Loucy (cell line): Measurements from ENCODE around the gene RRAS.

Experiments used
- H2AFZ ChIP-seq: fragments of 200-600 bp; sonication (generic); 2 replicates; pipeline ENCODE4 v1.6.0; 2016; ENCODE audit warnings: antibody characterized with exemption, mild to moderate bottlenecking, low read length, moderate library complexity
- H3F3A ChIP-seq: fragments of 200-600 bp; 2 replicates; pipeline ENCODE4 v1.6.0; 2016; ENCODE audit warnings: antibody characterized with exemption, low read depth, mild to moderate bottlenecking
- H3K27me3 ChIP-seq: fragments of 200-600 bp; sonication (generic); 2 replicates; pipeline ENCODE4 v1.6.1; 2014; ENCODE audit warnings: low read length, mild to moderate bottlenecking; ENCODE audit not compliant: insufficient read depth, poor library complexity, severe bottlenecking
- H3K36me3 ChIP-seq: fragments of 200-600 bp; sonication (generic); 2 replicates; pipeline ENCODE4 v1.6.1; 2016; ENCODE audit warnings: low read length; ENCODE audit not compliant: insufficient read depth
- H3K4me1 ChIP-seq: fragments of 200-600 bp; sonication (generic); 2 replicates; pipeline ENCODE4 v1.5.1; 2014; ENCODE audit warnings: low read length, mild to moderate bottlenecking; ENCODE audit not compliant: insufficient read depth, poor library complexity, severe bottlenecking
- H3K4me2 ChIP-seq: fragments of 200-600 bp; sonication (generic); 2 replicates; pipeline ENCODE4 v1.6.0; 2014; ENCODE audit warnings: antibody characterized with exemption, low read length, low read depth, mild to moderate bottlenecking; ENCODE audit not compliant: poor library complexity, severe bottlenecking
- H3K4me3 ChIP-seq: fragments of 200-600 bp; sonication (generic); 2 replicates; pipeline ENCODE4 v1.5.1; 2014; ENCODE audit warnings: low read length, mild to moderate bottlenecking, mixed read lengths; ENCODE audit not compliant: poor library complexity, severe bottlenecking
- H3K79me2 ChIP-seq: fragments of 200-600 bp; sonication (generic); 2 replicates; pipeline ENCODE4 v1.6.1; 2014; ENCODE audit warnings: low read length; ENCODE audit not compliant: insufficient read depth
- H3K9ac ChIP-seq: fragments of 200-600 bp; sonication (generic); 2 replicates; pipeline ENCODE4 v1.6.0; 2014; ENCODE audit warnings: mild to moderate bottlenecking, low read depth, low read length, moderate library complexity; ENCODE audit not compliant: poor library complexity, severe bottlenecking
- H3K9me2 ChIP-seq: fragments of 200-600 bp; sonication (generic); replicated peaks from 2 replicates; pipeline ENCODE4 v1.6.1; 2016; ENCODE audit warnings: low read depth, low read length, mixed read lengths
- H3K9me3 ChIP-seq: fragments of 200-600 bp; sonication (generic); 2 replicates; pipeline ENCODE4 v1.6.1; 2014; ENCODE audit warnings: mild to moderate bottlenecking, antibody characterized with exemption, low read length, low read depth; ENCODE audit not compliant: insufficient read depth
- H4K20me1 ChIP-seq: fragments of 200-600 bp; sonication (generic); 2 replicates; pipeline ENCODE4 v1.6.0; 2014; ENCODE audit warnings: antibody characterized with exemption, low read length, mild to moderate bottlenecking; ENCODE audit not compliant: insufficient read depth, poor library complexity, severe bottlenecking
- EZH2phosphoT487 ChIP-seq: fragments of 200-600 bp; IDR thresholded peaks from 2 replicates; pipeline ENCODE4 v1.6.1; 2018; ENCODE audit warnings: antibody characterized with exemption, mild to moderate bottlenecking, moderate library complexity, borderline replicate concordance
- TF ChIP-seq, protein P1 (sequence below): fragments of 200-600 bp; sonication (generic); conservative IDR thresholded peaks from 2 replicates; pipeline ENCODE4 v1.5.1; 2014; ENCODE audit warnings: mild to moderate bottlenecking, antibody characterized with exemption, low read length

The RRAS gene

GRCh38 chr19:49652551-49653465, 12.9 kb upstream of the RRAS start:
- Histone ChIP-seq H2AFZ (no peak overlapping the region), H3K36me3 (peaks cover 44% of the 10 kb centered on the region; the same call in 1 of the 2 replicates), H3K9ac (no peak overlapping the region), H3K4me1 (no peaks in the 10 kb centered on the region), H3K27me3 (no peaks in the 10 kb centered on the region), H3K79me2 (no peaks in the 10 kb centered on the region), H3K9me3 (no peaks in the 10 kb centered on the region), H3F3A (no peaks in the 10 kb centered on the region), H4K20me1 (no peaks in the 10 kb centered on the region), H3K4me2 (no peak overlapping the region), H3K4me3 (no peak overlapping the region), H3K9me2 (no peaks in the 10 kb centered on the region)
- TF ChIP-seq EZH2phosphoT487, result no peak
- TF ChIP-seq, protein P1, sequence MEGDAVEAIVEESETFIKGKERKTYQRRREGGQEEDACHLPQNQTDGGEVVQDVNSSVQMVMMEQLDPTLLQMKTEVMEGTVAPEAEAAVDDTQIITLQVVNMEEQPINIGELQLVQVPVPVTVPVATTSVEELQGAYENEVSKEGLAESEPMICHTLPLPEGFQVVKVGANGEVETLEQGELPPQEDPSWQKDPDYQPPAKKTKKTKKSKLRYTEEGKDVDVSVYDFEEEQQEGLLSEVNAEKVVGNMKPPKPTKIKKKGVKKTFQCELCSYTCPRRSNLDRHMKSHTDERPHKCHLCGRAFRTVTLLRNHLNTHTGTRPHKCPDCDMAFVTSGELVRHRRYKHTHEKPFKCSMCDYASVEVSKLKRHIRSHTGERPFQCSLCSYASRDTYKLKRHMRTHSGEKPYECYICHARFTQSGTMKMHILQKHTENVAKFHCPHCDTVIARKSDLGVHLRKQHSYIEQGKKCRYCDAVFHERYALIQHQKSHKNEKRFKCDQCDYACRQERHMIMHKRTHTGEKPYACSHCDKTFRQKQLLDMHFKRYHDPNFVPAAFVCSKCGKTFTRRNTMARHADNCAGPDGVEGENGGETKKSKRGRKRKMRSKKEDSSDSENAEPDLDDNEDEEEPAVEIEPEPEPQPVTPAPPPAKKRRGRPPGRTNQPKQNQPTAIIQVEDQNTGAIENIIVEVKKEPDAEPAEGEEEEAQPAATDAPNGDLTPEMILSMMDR, result no peak

DNA sequence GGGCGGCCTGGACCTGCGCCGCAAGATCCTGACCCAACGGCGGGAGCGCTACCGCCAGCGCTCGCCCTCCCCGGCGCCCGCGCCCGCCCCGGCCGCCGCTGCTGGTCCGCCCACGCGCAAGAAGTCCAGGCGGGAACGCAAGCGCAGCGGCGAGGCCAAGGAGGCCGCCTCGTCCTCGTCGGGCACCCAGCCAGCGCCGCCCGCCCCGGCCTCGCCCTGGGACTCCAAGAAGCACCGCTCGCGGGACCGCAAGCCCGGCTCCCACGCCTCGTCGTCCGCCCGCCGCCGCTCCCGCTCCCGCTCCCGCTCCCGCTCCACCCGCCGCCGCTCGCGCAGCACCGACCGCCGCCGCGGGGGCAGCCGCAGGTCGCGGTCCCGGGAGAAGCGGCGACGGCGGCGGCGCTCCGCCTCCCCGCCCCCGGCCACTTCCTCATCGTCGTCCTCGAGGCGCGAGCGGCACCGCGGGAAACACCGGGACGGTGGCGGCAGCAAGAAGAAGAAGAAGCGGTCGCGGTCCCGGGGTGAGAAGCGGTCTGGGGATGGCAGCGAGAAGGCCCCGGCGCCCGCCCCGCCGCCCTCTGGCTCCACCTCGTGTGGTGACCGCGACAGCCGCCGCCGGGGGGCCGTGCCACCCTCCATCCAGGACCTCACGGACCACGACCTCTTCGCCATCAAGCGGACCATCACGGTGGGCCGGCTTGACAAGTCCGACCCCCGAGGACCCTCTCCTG, 12.0 kb upstream of the RRAS start:
- Histone ChIP-seq H3K9me3 (no peaks in the 10 kb centered on the region), H2AFZ (no peak overlapping the region), H3K27me3 (no peaks in the 10 kb centered on the region), H3K79me2 (no peaks in the 10 kb centered on the region), H4K20me1 (no peaks in the 10 kb centered on the region), H3K4me1 (no peaks in the 10 kb centered on the region), H3K9me2 (no peaks in the 10 kb centered on the region), H3K36me3 (peaks cover 41% of the 10 kb centered on the region; the same call in 1 of the 2 replicates), H3K4me2 (no peak overlapping the region), H3K9ac (no peak overlapping the region), H3F3A (no peaks in the 10 kb centered on the region), H3K4me3 (no peak overlapping the region)
- TF ChIP-seq EZH2phosphoT487, result no peak
- TF ChIP-seq, protein P1, result no peak

GRCh38 chr19:49651029-49651819, 11.3 kb upstream of the RRAS start:
- Histone ChIP-seq H3K9me2 (no peaks in the 10 kb centered on the region), H3K36me3 (peaks cover 39% of the 10 kb centered on the region; the same call in 1 of the 2 replicates), H3K9ac (no peak overlapping the region), H4K20me1 (no peaks in the 10 kb centered on the region), H3K27me3 (no peaks in the 10 kb centered on the region), H3K4me2 (no peak overlapping the region), H3K4me3 (no peak overlapping the region), H3K4me1 (no peaks in the 10 kb centered on the region), H3K79me2 (peaks cover 1% of the 10 kb centered on the region; the same call in 1 of the 2 replicates), H2AFZ (no peak overlapping the region), H3K9me3 (no peaks in the 10 kb centered on the region), H3F3A (no peaks in the 10 kb centered on the region)
- TF ChIP-seq EZH2phosphoT487, result no peak
- TF ChIP-seq, protein P1, result no peak
